ENCODE results near the gene NRXN3.

The NRXN3 gene

GRCh38 chr14:79645753-79646362 is 1475.7 kb downstream of the NRXN3 start:
- ChIA-PET POLR2A (no interaction called here), CTCF (no interaction called here)
- DNase-seq (ENCODE audit: extremely low spot score): no peak
- TF ChIP-seq LEF1 (IDR thresholded peaks at IDR 0.05; ENCODE audit: borderline replicate concordance) (no peak), CTBP1 (IDR thresholded peaks at IDR 0.05; ENCODE audit: borderline replicate concordance) (no peak), PKNOX1 (IDR thresholded peaks at IDR 0.05) (no peak), SP1 (IDR thresholded peaks at IDR 0.05) (no peak), L3MBTL2 (conservative IDR thresholded peaks at IDR 0.05) (no peak), FOXM1 (IDR thresholded peaks at IDR 0.05; ENCODE audit: borderline replicate concordance) (no peak), TARDBP (IDR thresholded peaks at IDR 0.05) (no peak), HDGF (IDR thresholded peaks at IDR 0.05; ENCODE audit: borderline replicate concordance) (no peak), ELF4 (IDR thresholded peaks at IDR 0.05) (no peak), NFRKB (IDR thresholded peaks at IDR 0.05) (no peak), SUZ12 (IDR thresholded peaks at IDR 0.05) (no peak), BHLHE40 (IDR thresholded peaks at IDR 0.05; ENCODE audit: borderline replicate concordance) (no peak), FOXA1 (IDR thresholded peaks at IDR 0.05) (no peak), ARNT (IDR thresholded peaks at IDR 0.05) (no peak), FOXK2 (IDR thresholded peaks at IDR 0.05) (no peak), ZNF384 (IDR thresholded peaks at IDR 0.05) (no peak)

GRCh38 chr14:79649856-79650255 is 1479.7 kb downstream of the NRXN3 start:
- CTCF ChIA-PET: no interaction called here
- no peak for TF ChIP-seq FOXK2 (IDR thresholded peaks at IDR 0.05)
- no peak for TF ChIP-seq TARDBP (IDR thresholded peaks at IDR 0.05)
- TF ChIP-seq SP1 (IDR thresholded peaks at IDR 0.05): no peak
- TF ChIP-seq CTBP1 (IDR thresholded peaks at IDR 0.05; ENCODE audit: borderline replicate concordance): no peak
- DNase-seq (ENCODE audit: extremely low spot score): no peak
- POLR2A ChIA-PET: no interaction called here

GRCh38 chr14:79652513-79653307 is 1482.5 kb downstream of the NRXN3 start:
- ChIA-PET POLR2A (no interaction called here), CTCF (no interaction called here)
- no peak for DNase-seq (ENCODE audit: extremely low spot score)
- TF ChIP-seq ARNT (IDR thresholded peaks at IDR 0.05): no peak
- no peak for TF ChIP-seq HDGF (IDR thresholded peaks at IDR 0.05; ENCODE audit: borderline replicate concordance)
- TF ChIP-seq LEF1 (IDR thresholded peaks at IDR 0.05; ENCODE audit: borderline replicate concordance): no peak
- no peak for TF ChIP-seq NFRKB (IDR thresholded peaks at IDR 0.05)
- TF ChIP-seq L3MBTL2 (conservative IDR thresholded peaks at IDR 0.05): no peak
- TF ChIP-seq TARDBP (IDR thresholded peaks at IDR 0.05): no peak
- no peak for TF ChIP-seq BHLHE40 (IDR thresholded peaks at IDR 0.05; ENCODE audit: borderline replicate concordance)
- TF ChIP-seq FOXA1 (IDR thresholded peaks at IDR 0.05): no peak
- no peak for TF ChIP-seq SUZ12 (IDR thresholded peaks at IDR 0.05)
- TF ChIP-seq FOXK2 (IDR thresholded peaks at IDR 0.05): no peak
- no peak for TF ChIP-seq PKNOX1 (IDR thresholded peaks at IDR 0.05)
- TF ChIP-seq SP1 (IDR thresholded peaks at IDR 0.05): no peak
- no peak for TF ChIP-seq CTBP1 (IDR thresholded peaks at IDR 0.05; ENCODE audit: borderline replicate concordance)
- TF ChIP-seq ELF4 (IDR thresholded peaks at IDR 0.05): no peak
- no peak for TF ChIP-seq ZNF384 (IDR thresholded peaks at IDR 0.05)

GRCh38 chr14:79656056-79656455 is 1485.9 kb downstream of the NRXN3 start:
- no peak for TF ChIP-seq L3MBTL2 (conservative IDR thresholded peaks at IDR 0.05)
- no peak for TF ChIP-seq FOXA1 (IDR thresholded peaks at IDR 0.05)
- no peak for TF ChIP-seq TARDBP (IDR thresholded peaks at IDR 0.05)
- no peak for TF ChIP-seq PKNOX1 (IDR thresholded peaks at IDR 0.05)
- no peak for TF ChIP-seq NFRKB (IDR thresholded peaks at IDR 0.05)
- no peak for TF ChIP-seq SUZ12 (IDR thresholded peaks at IDR 0.05)
- TF ChIP-seq CTBP1 (IDR thresholded peaks at IDR 0.05; ENCODE audit: borderline replicate concordance): no peak
- TF ChIP-seq ELF4 (IDR thresholded peaks at IDR 0.05): no peak
- TF ChIP-seq SP1 (IDR thresholded peaks at IDR 0.05): no peak
- no peak for TF ChIP-seq FOXK2 (IDR thresholded peaks at IDR 0.05)
- no peak for TF ChIP-seq HDGF (IDR thresholded peaks at IDR 0.05; ENCODE audit: borderline replicate concordance)
- no peak for DNase-seq (ENCODE audit: extremely low spot score)
- CTCF ChIA-PET: no interaction called here
- POLR2A ChIA-PET: interaction anchor here (1.1 kb wide), 1 partner anchor 13 kb away, joined by 3 read pairs; no protein-coding TSS in a partner anchor

GRCh38 chr14:79656496-79656895 is 1486.3 kb downstream of the NRXN3 start:
- TF ChIP-seq L3MBTL2 (conservative IDR thresholded peaks at IDR 0.05) (no peak), CTBP1 (IDR thresholded peaks at IDR 0.05; ENCODE audit: borderline replicate concordance) (no peak), ARNT (IDR thresholded peaks at IDR 0.05) (no peak), FOXK2 (IDR thresholded peaks at IDR 0.05) (no peak), LEF1 (IDR thresholded peaks at IDR 0.05; ENCODE audit: borderline replicate concordance) (no peak), ZNF384 (IDR thresholded peaks at IDR 0.05) (no peak), BHLHE40 (IDR thresholded peaks at IDR 0.05; ENCODE audit: borderline replicate concordance) (no peak), FOXM1 (IDR thresholded peaks at IDR 0.05; ENCODE audit: borderline replicate concordance) (no peak), HDGF (IDR thresholded peaks at IDR 0.05; ENCODE audit: borderline replicate concordance) (no peak), SP1 (IDR thresholded peaks at IDR 0.05) (no peak), ELF4 (IDR thresholded peaks at IDR 0.05) (no peak), TARDBP (IDR thresholded peaks at IDR 0.05) (no peak), SUZ12 (IDR thresholded peaks at IDR 0.05) (no peak), NFRKB (IDR thresholded peaks at IDR 0.05) (no peak), FOXA1 (IDR thresholded peaks at IDR 0.05) (no peak)
- POLR2A ChIA-PET: interaction anchor here (1.1 kb wide), 1 partner anchor 14 kb away, joined by 3 read pairs; no protein-coding TSS in a partner anchor
- CTCF ChIA-PET: no interaction called here
- DNase-seq (ENCODE audit: extremely low spot score): no peak

Data from HEK293T (cell line).